ENCODE results near the gene LENG1.
A peak's percentile ranks its signal among the peaks of the same experiment; 100 is the strongest.
"Not testable (repeated sequence)": the region's sequence is repeated elsewhere in the genome, so short reads cannot be mapped to it uniquely, and the experiment has no call there.

The LENG1 gene

GRCh38 chr19:54199401-54199800, 39.9 kb upstream of the LENG1 start:
- peaks cover 13% of the 10 kb centered on the region for H3K4me1 ChIP-seq (ENCODE audit: insufficient read depth, low read length)
- H3K9ac ChIP-seq (ENCODE audit: low read depth, low read length), result peak overlapping the region; percentile 13; the same call in 1 of the 2 replicates
- H3K36me3 ChIP-seq (ENCODE audit: insufficient read depth, low read depth, low read length), result peaks cover 39% of the 10 kb centered on the region
- H3K27ac ChIP-seq (ENCODE audit: low read length), result no peak overlapping the region
- H3K4me3 ChIP-seq (ENCODE audit: low read length), result no peak overlapping the region
- no peaks in the 10 kb centered on the region for H3K9me3 ChIP-seq (ENCODE audit: insufficient read depth, low read depth, low read length)
- no peaks in the 10 kb centered on the region for H3K27me3 ChIP-seq (ENCODE audit: insufficient read depth, low read length)

DNA sequence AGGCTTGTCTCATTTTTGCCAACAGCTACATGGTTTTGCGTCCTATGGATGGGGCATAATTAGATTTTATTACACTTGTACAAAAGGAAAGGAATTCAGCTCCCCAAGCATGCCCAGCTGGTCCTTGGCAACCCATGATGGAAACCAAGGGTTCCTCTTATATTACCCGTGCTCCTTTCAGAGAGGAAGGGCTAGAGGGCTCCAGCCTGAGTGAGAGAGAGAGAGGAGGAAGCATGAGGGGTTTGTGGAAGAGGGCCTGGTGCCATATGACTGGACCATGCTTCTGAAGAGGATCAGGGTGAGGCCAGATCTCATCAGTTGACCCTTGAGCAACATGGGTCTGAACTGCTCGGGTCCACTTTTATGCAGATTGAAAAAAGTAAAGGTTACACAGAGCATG, 37.6 kb upstream of the LENG1 start:
- Histone ChIP-seq H3K9ac (ENCODE audit: low read depth, low read length) (no peak overlapping the region), H3K4me1 (ENCODE audit: insufficient read depth, low read length) (peaks cover 3% of the 10 kb centered on the region; the same call in 1 of the 2 replicates), H3K27me3 (ENCODE audit: insufficient read depth, low read length) (no peaks in the 10 kb centered on the region), H3K9me3 (ENCODE audit: insufficient read depth, low read depth, low read length) (no peaks in the 10 kb centered on the region), H3K4me3 (ENCODE audit: low read length) (no peak overlapping the region), H3K27ac (ENCODE audit: low read length) (no peak overlapping the region), H3K36me3 (ENCODE audit: insufficient read depth, low read depth, low read length) (peaks cover 27% of the 10 kb centered on the region)

GRCh38 chr19:54196536-54196935, 37.0 kb upstream of the LENG1 start:
- no peaks in the 10 kb centered on the region for H3K9me3 ChIP-seq (ENCODE audit: insufficient read depth, low read depth, low read length)
- H3K4me3 ChIP-seq (ENCODE audit: low read length), result no peak overlapping the region
- peaks cover 21% of the 10 kb centered on the region for H3K36me3 ChIP-seq (ENCODE audit: insufficient read depth, low read depth, low read length)
- H3K27ac ChIP-seq (ENCODE audit: low read length), result no peak overlapping the region
- H3K9ac ChIP-seq (ENCODE audit: low read depth, low read length), result no peak overlapping the region
- H3K4me1 ChIP-seq (ENCODE audit: insufficient read depth, low read length), result peaks cover 4% of the 10 kb centered on the region; the same call in 1 of the 2 replicates
- no peaks in the 10 kb centered on the region for H3K27me3 ChIP-seq (ENCODE audit: insufficient read depth, low read length)

- H3K4me1 ChIP-seq (ENCODE audit: insufficient read depth, low read length); H3K9me3 ChIP-seq (ENCODE audit: insufficient read depth, low read depth, low read length); H3K4me3 ChIP-seq (ENCODE audit: low read length); H3K27ac ChIP-seq (ENCODE audit: low read length); H3K27me3 ChIP-seq (ENCODE audit: insufficient read depth, low read length); H3K9ac ChIP-seq (ENCODE audit: low read depth, low read length): not testable (repeated sequence)
- peaks cover 15% of the 10 kb centered on the region for H3K36me3 ChIP-seq (ENCODE audit: insufficient read depth, low read depth, low read length)
Measured at GRCh38 chr19:54194463-54194862, 34.9 kb upstream of the LENG1 start.

DNA sequence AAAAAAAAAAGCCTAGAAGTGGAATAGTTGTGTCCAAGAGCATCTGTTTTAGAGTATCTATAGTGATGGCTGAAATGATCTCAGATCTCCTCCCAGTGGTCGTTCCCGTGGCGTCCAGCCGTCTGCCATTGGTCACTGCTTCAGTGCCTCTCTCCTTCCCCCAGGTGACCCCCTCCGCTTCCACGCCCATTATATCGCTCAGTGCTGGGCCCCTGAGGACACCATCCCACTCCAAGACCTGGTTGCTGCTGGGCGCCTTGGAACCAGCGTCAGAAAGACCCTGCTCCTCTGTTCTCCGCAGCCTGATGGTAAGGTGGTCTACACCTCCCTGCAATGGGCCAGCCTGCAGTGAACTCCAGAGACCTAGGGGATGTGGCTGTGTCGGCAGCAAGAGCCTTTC, 33.5 kb upstream of the LENG1 start:
- Histone ChIP-seq H3K27me3 (ENCODE audit: insufficient read depth, low read length) (no peaks in the 10 kb centered on the region), H3K4me1 (ENCODE audit: insufficient read depth, low read length) (peaks cover 4% of the 10 kb centered on the region; the same call in 1 of the 2 replicates), H3K4me3 (ENCODE audit: low read length) (no peak overlapping the region), H3K9me3 (ENCODE audit: insufficient read depth, low read depth, low read length) (no peaks in the 10 kb centered on the region), H3K27ac (ENCODE audit: low read length) (no peak overlapping the region), H3K36me3 (ENCODE audit: insufficient read depth, low read depth, low read length) (peaks cover 15% of the 10 kb centered on the region), H3K9ac (ENCODE audit: low read depth, low read length) (no peak overlapping the region)

- H3K36me3 ChIP-seq (ENCODE audit: insufficient read depth, low read depth, low read length), result peaks cover 20% of the 10 kb centered on the region
- no peaks in the 10 kb centered on the region for H3K9me3 ChIP-seq (ENCODE audit: insufficient read depth, low read depth, low read length)
- peaks cover 4% of the 10 kb centered on the region; the same call in 1 of the 2 replicates for H3K4me1 ChIP-seq (ENCODE audit: insufficient read depth, low read length)
- peak overlapping the region; percentile 53 for H3K27ac ChIP-seq (ENCODE audit: low read length)
- H3K9ac ChIP-seq (ENCODE audit: low read depth, low read length), result peak overlapping the region; percentile 91
- H3K27me3 ChIP-seq (ENCODE audit: insufficient read depth, low read length), result no peaks in the 10 kb centered on the region
- peak overlapping the region; percentile 75 for H3K4me3 ChIP-seq (ENCODE audit: low read length)
Measured at GRCh38 chr19:54191811-54192453, 32.4 kb upstream of the LENG1 start.

- Histone ChIP-seq H3K36me3 (ENCODE audit: insufficient read depth, low read depth, low read length) (peaks cover 27% of the 10 kb centered on the region), H3K4me1 (ENCODE audit: insufficient read depth, low read length) (peaks cover 4% of the 10 kb centered on the region; the same call in 1 of the 2 replicates), H3K4me3 (ENCODE audit: low read length) (peak within 1 kb of the TSS; percentile 75), H3K9me3 (ENCODE audit: insufficient read depth, low read depth, low read length) (no peaks in the 10 kb centered on the region), H3K27me3 (ENCODE audit: insufficient read depth, low read length) (no peaks in the 10 kb centered on the region), H3K9ac (ENCODE audit: low read depth, low read length) (peak within 1 kb of the TSS; percentile 91), H3K27ac (ENCODE audit: low read length) (peak within 1 kb of the TSS; percentile 75)
Measured at GRCh38 chr19:54191011-54191810, 31.7 kb upstream of the LENG1 start, which contains the start of gene TSEN34. Gene TSEN34 (plus strand): TSS chr19:54191308. CDS start chr19:54191365, 57 bp downstream.

- Histone ChIP-seq H3K4me3 (ENCODE audit: low read length) (peak overlapping the region; percentile 75), H3K9ac (ENCODE audit: low read depth, low read length) (peak overlapping the region; percentile 91), H3K27ac (ENCODE audit: low read length) (peak overlapping the region; percentile 75), H3K9me3 (ENCODE audit: insufficient read depth, low read depth, low read length) (no peaks in the 10 kb centered on the region), H3K4me1 (ENCODE audit: insufficient read depth, low read length) (peaks cover 4% of the 10 kb centered on the region; the same call in 1 of the 2 replicates), H3K36me3 (ENCODE audit: insufficient read depth, low read depth, low read length) (peaks cover 27% of the 10 kb centered on the region), H3K27me3 (ENCODE audit: insufficient read depth, low read length) (no peaks in the 10 kb centered on the region)
Measured at GRCh38 chr19:54190503-54191010, 31.0 kb upstream of the LENG1 start.

GRCh38 chr19:54189735-54190502, 30.4 kb upstream of the LENG1 start:
- peaks cover 29% of the 10 kb centered on the region for H3K36me3 ChIP-seq (ENCODE audit: insufficient read depth, low read depth, low read length)
- peaks cover 4% of the 10 kb centered on the region; the same call in 1 of the 2 replicates for H3K4me1 ChIP-seq (ENCODE audit: insufficient read depth, low read length)
- H3K9ac ChIP-seq (ENCODE audit: low read depth, low read length), result peak overlapping the region; percentile 93
- H3K27ac ChIP-seq (ENCODE audit: low read length), result peak overlapping the region; percentile 75
- no peaks in the 10 kb centered on the region for H3K27me3 ChIP-seq (ENCODE audit: insufficient read depth, low read length)
- peak overlapping the region; percentile 87 for H3K4me3 ChIP-seq (ENCODE audit: low read length)
- H3K9me3 ChIP-seq (ENCODE audit: insufficient read depth, low read depth, low read length), result no peaks in the 10 kb centered on the region

DNA sequence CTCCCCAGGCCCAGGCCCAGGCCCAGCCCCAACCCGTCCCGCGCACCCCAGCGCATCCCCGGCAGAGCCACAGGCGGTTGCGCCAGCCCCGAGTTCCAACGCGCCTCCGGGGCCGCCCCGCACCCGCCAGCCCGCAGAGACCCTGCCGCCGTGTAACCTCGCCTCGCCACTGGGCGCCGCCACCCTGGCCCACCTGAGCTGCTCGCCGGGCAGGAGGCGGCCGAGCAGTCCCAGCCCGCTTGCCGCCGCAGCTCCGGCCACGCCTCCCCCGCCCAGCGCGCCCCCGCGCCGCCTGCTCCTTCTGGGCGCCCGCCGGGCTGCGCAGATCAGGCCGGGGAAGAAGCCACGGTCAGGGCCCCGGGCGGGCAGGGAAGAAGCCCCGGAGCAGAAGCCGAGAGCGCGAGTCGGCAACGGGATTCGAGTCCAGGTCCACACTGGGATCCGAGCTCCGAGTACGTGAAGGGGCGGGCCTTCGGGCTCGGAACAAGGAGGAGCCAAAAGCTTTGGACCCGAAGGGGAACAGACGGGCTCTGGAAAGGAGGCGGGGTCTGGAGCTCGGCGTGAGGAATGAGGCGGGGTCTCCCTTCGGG, 29.7 kb upstream of the LENG1 start, which contains the start of gene MBOAT7:
Gene MBOAT7, minus strand, starts transcription at position 436 of the 590 bp plus-strand sequence. CDS start 1,072 bp downstream, outside the sequence.
- H3K4me3 ChIP-seq (ENCODE audit: low read length), result peak within 1 kb of the TSS; percentile 87
- peak within 1 kb of the TSS; percentile 93 for H3K9ac ChIP-seq (ENCODE audit: low read depth, low read length)
- peak within 1 kb of the TSS; percentile 75 for H3K27ac ChIP-seq (ENCODE audit: low read length)
- H3K9me3 ChIP-seq (ENCODE audit: insufficient read depth, low read depth, low read length), result no peaks in the 10 kb centered on the region
- peaks cover 29% of the 10 kb centered on the region for H3K36me3 ChIP-seq (ENCODE audit: insufficient read depth, low read depth, low read length)
- no peaks in the 10 kb centered on the region for H3K27me3 ChIP-seq (ENCODE audit: insufficient read depth, low read length)
- H3K4me1 ChIP-seq (ENCODE audit: insufficient read depth, low read length), result peaks cover 4% of the 10 kb centered on the region; the same call in 1 of the 2 replicates
